ENCODE measurements around the gene CTCF. TPM values are rescaled to one million over a fixed set of nuclear protein-coding genes. Genes with fewer than 3 reads are reported as not detected.

CTCF gene
- total and polyA plus RNA-seq, 10 of the 15 experiments (the other 5 are each of a cell fraction or from before 2014, with no cell fraction given), result 9.1 to 55.0 (median 41.8) TPM

- peaks cover 12 to 15% of the 10 kb centered on the region in 2 experiments for H3K36me3 ChIP-seq (ENCODE audit: control insufficient read depth in 2 of 2, insufficient read depth in 2 of 2, low read length in 1 of 2)
- peak overlapping the region; percentile 80 for H3K27ac ChIP-seq (ENCODE audit: control insufficient read depth, insufficient read depth)
- peak overlapping the region; percentile 73 for H3K4me2 ChIP-seq (ENCODE audit: control insufficient read depth, insufficient read depth)
- FAIRE-seq (no peak), ATAC-seq (no peak), DNase-seq (ENCODE audit: low read depth, low spot score) (no peak)
- no TSS peak for BruUV-seq (replicated peaks)
- H3K79me2 ChIP-seq (ENCODE audit: control insufficient read depth, insufficient read depth, low read length), result peaks cover 12% of the 10 kb centered on the region
- H3K9me3 ChIP-seq (replicated peaks; ENCODE audit: control insufficient read depth, insufficient read depth, low read length), result no peaks in the 10 kb centered on the region
- peaks cover 10% of the 10 kb centered on the region for H3K4me1 ChIP-seq (ENCODE audit: control insufficient read depth, insufficient read depth, low read length)
- ChIA-PET CTCF (interaction anchor here (0.8 to 4.3 kb wide), 10 partner anchors 10 to 178 kb away, joined by 3 to 29 read pairs (median 6); partner anchors contain the start of genes ATP6V0D1 and CARMIL2), SMC1A (ENCODE audit: uncharacterized antibody, unreplicated experiment) (interaction anchor here (1.0 to 2.1 kb wide), 4 partner anchors 14 to 186 kb away, joined by 3 to 7 read pairs (median 4); partner anchors contain the start of gene CARMIL2), RAD21 (ENCODE audit: unreplicated experiment) (interaction anchor here (1.0 to 3.2 kb wide), 6 partner anchors 14 to 170 kb away, joined by 3 to 17 read pairs (median 6); partner anchors contain the start of genes CARMIL2, CTCF and GFOD2), POLR2A (interaction anchor here (0.5 to 2.8 kb wide), 11 partner anchors 10 to 129 kb away, joined by 3 to 16 read pairs (median 4); partner anchors contain the start of genes CARMIL2 and CTCF)
- TF ChIP-seq BMI1 (IDR thresholded peaks at IDR 0.05; ENCODE audit: borderline replicate concordance) (no peak), CHD2 (IDR thresholded peaks at IDR 0.05; ENCODE audit: borderline replicate concordance, low read depth, low read length) (no peak), YBX1 (IDR thresholded peaks at IDR 0.05) (no peak), ZNF207 (IDR thresholded peaks at IDR 0.05; ENCODE audit: borderline replicate concordance) (no peak), FOS (IDR thresholded peaks at IDR 0.05; ENCODE audit: borderline replicate concordance, extremely low read depth, insufficient read length) (no peak), BHLHE40 (IDR thresholded peaks at IDR 0.05; ENCODE audit: borderline replicate concordance in 1 of 2, low read depth in 2 of 2, low read length in 1 of 2) (no peak), CEBPB (IDR thresholded peaks at IDR 0.05; ENCODE audit: borderline replicate concordance in 1 of 2, low read depth in 2 of 2, low read length in 2 of 2) (no peak), IRF5 (IDR thresholded peaks at IDR 0.05; ENCODE audit: borderline replicate concordance) (no peak), ETV6 (conservative IDR thresholded peaks at IDR 0.05 in 1 of 2, IDR thresholded peaks at IDR 0.05 in 1 of 2; ENCODE audit: borderline replicate concordance in 1 of 2, low read depth in 1 of 2) (no peak)
- TF ChIP-seq, protein P1, sequence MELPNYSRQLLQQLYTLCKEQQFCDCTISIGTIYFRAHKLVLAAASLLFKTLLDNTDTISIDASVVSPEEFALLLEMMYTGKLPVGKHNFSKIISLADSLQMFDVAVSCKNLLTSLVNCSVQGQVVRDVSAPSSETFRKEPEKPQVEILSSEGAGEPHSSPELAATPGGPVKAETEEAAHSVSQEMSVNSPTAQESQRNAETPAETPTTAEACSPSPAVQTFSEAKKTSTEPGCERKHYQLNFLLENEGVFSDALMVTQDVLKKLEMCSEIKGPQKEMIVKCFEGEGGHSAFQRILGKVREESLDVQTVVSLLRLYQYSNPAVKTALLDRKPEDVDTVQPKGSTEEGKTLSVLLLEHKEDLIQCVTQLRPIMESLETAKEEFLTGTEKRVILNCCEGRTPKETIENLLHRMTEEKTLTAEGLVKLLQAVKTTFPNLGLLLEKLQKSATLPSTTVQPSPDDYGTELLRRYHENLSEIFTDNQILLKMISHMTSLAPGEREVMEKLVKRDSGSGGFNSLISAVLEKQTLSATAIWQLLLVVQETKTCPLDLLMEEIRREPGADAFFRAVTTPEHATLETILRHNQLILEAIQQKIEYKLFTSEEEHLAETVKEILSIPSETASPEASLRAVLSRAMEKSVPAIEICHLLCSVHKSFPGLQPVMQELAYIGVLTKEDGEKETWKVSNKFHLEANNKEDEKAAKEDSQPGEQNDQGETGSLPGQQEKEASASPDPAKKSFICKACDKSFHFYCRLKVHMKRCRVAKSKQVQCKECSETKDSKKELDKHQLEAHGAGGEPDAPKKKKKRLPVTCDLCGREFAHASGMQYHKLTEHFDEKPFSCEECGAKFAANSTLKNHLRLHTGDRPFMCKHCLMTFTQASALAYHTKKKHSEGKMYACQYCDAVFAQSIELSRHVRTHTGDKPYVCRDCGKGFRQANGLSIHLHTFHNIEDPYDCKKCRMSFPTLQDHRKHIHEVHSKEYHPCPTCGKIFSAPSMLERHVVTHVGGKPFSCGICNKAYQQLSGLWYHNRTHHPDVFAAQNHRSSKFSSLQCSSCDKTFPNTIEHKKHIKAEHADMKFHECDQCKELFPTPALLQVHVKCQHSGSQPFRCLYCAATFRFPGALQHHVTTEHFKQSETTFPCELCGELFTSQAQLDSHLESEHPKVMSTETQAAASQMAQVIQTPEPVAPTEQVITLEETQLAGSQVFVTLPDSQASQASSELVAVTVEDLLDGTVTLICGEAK (IDR thresholded peaks at IDR 0.05; ENCODE audit: borderline replicate concordance), result no peak
- no peaks in the 10 kb centered on the region for H4K20me1 ChIP-seq (ENCODE audit: control insufficient read depth, insufficient read depth)
- no peak overlapping the region; the same call in 1 of the 2 replicates for H2AFZ ChIP-seq (ENCODE audit: control insufficient read depth, low read depth, low read length)
- peak overlapping the region; percentile 78 for H3K9ac ChIP-seq (ENCODE audit: control insufficient read depth, insufficient read depth, low read length)
- WGBS (ENCODE audit: insufficient coverage, insufficient replicate concordance, low lambda C conversion rate, missing lambda C conversion rate), result 19% methylated on average over 19 of the region's 21 CpGs
- peak overlapping the region; percentile 92 for H3K4me3 ChIP-seq
- in situ Hi-C loops (cut with MboI), result no loop called here
- intact Hi-C loops (cut with micrococcal nuclease; ENCODE audit: unreplicated experiment), result no loop called here
- H3K27me3 ChIP-seq (replicated peaks in 1 of 2; ENCODE audit: control insufficient read depth in 2 of 2, insufficient read depth in 2 of 2, low read length in 1 of 2), result no peaks in the 10 kb centered on the region
These were observed 96.7 kb downstream of the CTCF start for GRCh38 chr16:67658849-67659674.
